Endothelial cell of umbilical vein (primary cell): ENCODE data around the gene TMEM54. TPM values are rescaled to one million over a fixed set of nuclear protein-coding genes. Genes with fewer than 3 reads are reported as not detected.

Source experiments
- BruUV-seq: library from RNA; stranded (reverse); fragments of 400-500 nt; replicated peaks from 2 replicates; lab custom pipeline; 2021; lab: Mats Ljungman, UMichigan
- CTCF ChIA-PET: fragments of 300-600, 350-600 bp; sonication (Branson Sonifier 250); formaldehyde crosslinking; loops from one replicate; lab custom pipeline; 2021; ENCODE audit warnings: antibody characterized with exemption, inconsistent platforms; lab: Charles Lee
- POLR2A ChIA-PET: fragments of 300-600, 350-600 bp; sonication (Branson Sonifier 250); formaldehyde crosslinking; loops from one replicate; lab custom pipeline; 2021; ENCODE audit warnings: antibody characterized with exemption, inconsistent platforms; lab: Charles Lee
- DNase-seq: peaks from one replicate; pipeline ENCODE4 v3.0.0-alpha.2; 2011; ENCODE audit warnings: low read depth, low spot score
- FAIRE-seq: peaks from 2 replicates; lab custom pipeline; 2011; peaks lifted over from hg19 to GRCh38; lab: Jason Lieb, UNC
- H2AFZ ChIP-seq: 2 replicates; pipeline ENCODE4 v1.6.0; 2012; ENCODE audit warnings: low read depth, low read length, control low read depth, inconsistent platforms
- H3K27ac ChIP-seq: 2 replicates; pipeline ENCODE4 v1.5.1; 2011; ENCODE audit warnings: low read depth, mild to moderate bottlenecking, control low read depth, low read length, moderate library complexity; ENCODE audit not compliant: insufficient read depth
- H3K27me3 ChIP-seq, 2 experiments: 2 replicates each; pipeline versions ENCODE4 v1.6.0 to v1.6.1; 2011; ENCODE audit warnings: low read length in 2 of 2, mixed read lengths in 1 of 2; ENCODE audit not compliant: control insufficient read depth in 2 of 2, insufficient read depth in 2 of 2
- H3K36me3 ChIP-seq, 2 experiments: 2 replicates in 1 of 2; 3 replicates in 1 of 2; pipeline ENCODE4 v1.5.1; 2011; ENCODE audit warnings: low read length in 2 of 2, mild to moderate bottlenecking in 1 of 2, moderate library complexity in 1 of 2; ENCODE audit not compliant: control insufficient read depth in 2 of 2, insufficient read depth in 2 of 2; ENCODE audit errors: extremely low read depth in 1 of 2
- H3K4me1 ChIP-seq: 3 replicates; pipeline ENCODE4 v1.5.1; 2011; ENCODE audit warnings: mild to moderate bottlenecking, low read length; ENCODE audit not compliant: control insufficient read depth, insufficient read depth; ENCODE audit errors: extremely low read depth
- H3K4me2 ChIP-seq: 2 replicates; pipeline ENCODE4 v1.6.1; 2011; ENCODE audit warnings: low read length, control low read depth, mixed read lengths; ENCODE audit not compliant: insufficient read depth
- H3K4me3 ChIP-seq, 3 experiments: fragments of 200-600 bp in 1 of 3; sonication (generic), shearing (Covaris generic) in 1 of 3; replicated peaks in 1 of 3; 2 replicates each; pipeline ENCODE4 v1.5.1; 2011 to 2016; ENCODE audit warnings: control low read depth in 3 of 3, low read length in 3 of 3, mild to moderate bottlenecking in 2 of 3, inconsistent platforms in 1 of 3, low read depth in 1 of 3, moderate library complexity in 1 of 3; ENCODE audit not compliant: insufficient read depth in 1 of 3
- H3K79me2 ChIP-seq: 2 replicates; pipeline ENCODE4 v1.6.0; 2012; ENCODE audit warnings: low read length, inconsistent platforms; ENCODE audit not compliant: control insufficient read depth, insufficient read depth
- H3K9ac ChIP-seq: replicated peaks from 2 replicates; pipeline ENCODE3; 2011; ENCODE audit warnings: low read length, control low read depth; ENCODE audit not compliant: insufficient read depth; ENCODE audit errors: extremely low read depth
- H3K9me1 ChIP-seq: replicated peaks from 3 replicates; pipeline ENCODE4 v1.6.0; 2011; ENCODE audit warnings: mild to moderate bottlenecking, low read length; ENCODE audit not compliant: control insufficient read depth, insufficient read depth; ENCODE audit errors: extremely low read depth
- H3K9me3 ChIP-seq: replicated peaks from 2 replicates; pipeline ENCODE4 v1.5.1; 2012; ENCODE audit warnings: low read length, inconsistent platforms; ENCODE audit not compliant: control insufficient read depth, insufficient read depth
- H4K20me1 ChIP-seq: replicated peaks from 2 replicates; pipeline ENCODE3; 2011; ENCODE audit warnings: mild to moderate bottlenecking, low read length; ENCODE audit not compliant: control insufficient read depth, insufficient read depth; ENCODE audit errors: extremely low read depth
- EZH2 ChIP-seq: IDR thresholded peaks from 2 replicates; pipeline ENCODE4 v1.6.1; 2012; ENCODE audit warnings: borderline replicate concordance, low read depth, mild to moderate bottlenecking, moderate library complexity, low read length, inconsistent platforms; ENCODE audit not compliant: severe bottlenecking
- FOS ChIP-seq: IDR thresholded peaks from 2 replicates; pipeline ENCODE4 v1.6.1; 2011; ENCODE audit warnings: mild to moderate bottlenecking, low read length, moderate library complexity, borderline replicate concordance; ENCODE audit not compliant: insufficient read depth
- GATA2 ChIP-seq: IDR thresholded peaks from 2 replicates; pipeline ENCODE4 v1.7.0; 2011; ENCODE audit warnings: low read depth, mild to moderate bottlenecking, moderate library complexity, mixed read lengths, low read length; ENCODE audit not compliant: insufficient read length, insufficient read depth
- JUN ChIP-seq: IDR thresholded peaks from 2 replicates; pipeline ENCODE4 v1.6.1; 2011; ENCODE audit warnings: borderline replicate concordance, low read depth; ENCODE audit not compliant: insufficient read length, insufficient read depth
- MAX ChIP-seq: IDR thresholded peaks from 2 replicates; pipeline ENCODE4 v1.6.1; 2011; ENCODE audit not compliant: insufficient read depth, insufficient read length
- MYC ChIP-seq: IDR thresholded peaks from one replicate; pipeline ENCODE4 v1.6.1; 2011; ENCODE audit warnings: mild to moderate bottlenecking, low read depth, low read length
- POLR2A ChIP-seq: IDR thresholded peaks from 2 replicates; pipeline ENCODE4 v1.6.1; 2012; ENCODE audit warnings: low read depth, mild to moderate bottlenecking, control low read depth, low read length
- POLR2AphosphoS5 ChIP-seq: IDR thresholded peaks from 2 replicates; pipeline ENCODE4 v1.6.1; 2012; ENCODE audit warnings: low read depth, mild to moderate bottlenecking, control low read depth, low read length, moderate library complexity; ENCODE audit not compliant: insufficient read depth
- dilution Hi-C: fragments of 300-500 bp; cut with MboI; formaldehyde crosslinking; loops from one replicate; pipeline ENCODE4 v1.15.0; 2019; ENCODE audit warnings: low sequenced_read_pairs; ENCODE audit not compliant: extremely low pct_ligation_motif_present
- intact Hi-C: fragments of 100-400 bp; cut with micrococcal nuclease; formaldehyde crosslinking; loops from one replicate; pipeline ENCODE4 v1.10.0; 2022
- polyA plus RNA-seq, 4 experiments: library from polyadenylated mRNA; depleted of rRNA in 3 of 4; stranded (reverse) in 3 of 4; unstranded in 1 of 4; fragments of >200 nt; gene quantifications; 2 replicates each; pipeline versions ENCODE4 v1.2.1 to v1.2.3, GENCODE V29; 2011 to 2012; ENCODE audit warnings: missing spikeins in 1 of 4
- total RNA-seq: library from RNA; stranded (reverse); gene quantifications from 2 replicates; pipeline ENCODE4 v1.2.3, GENCODE V29; 2021
- TF ChIP-seq, protein P1 (sequence below), 2 donors: IDR thresholded peaks; 1 replicate in 1 of 2; 2 replicates in 1 of 2; pipeline ENCODE4 v1.5.1; 2011; ENCODE audit warnings: low read length in 2 of 2, mild to moderate bottlenecking in 2 of 2, moderate library complexity in 2 of 2, control low read depth in 1 of 2, inconsistent platforms in 1 of 2, low read depth in 1 of 2; ENCODE audit not compliant: insufficient read depth in 1 of 2; ENCODE audit errors: extremely low read depth in 1 of 2

TMEM54 gene
- total and polyA plus RNA-seq, 2 donors (not counting 3 experiments of a cell fraction or from before 2014, with no cell fraction given): 23.6 to 77.2 TPM

- intact Hi-C loops: no loop called here
- peaks cover 51% of the 10 kb centered on the region for H3K4me1 ChIP-seq
- ChIA-PET POLR2A (no interaction called here), CTCF (interaction anchor here (1.0 to 5.4 kb wide), 3 partner anchors 16 to 68 kb away, joined by 3 to 73 read pairs (median 3); no protein-coding TSS in a partner anchor)
- H3K4me2 ChIP-seq: no peak overlapping the region
- H3K79me2 ChIP-seq: peaks cover 5% of the 10 kb centered on the region
- BruUV-seq: no TSS peak
- dilution Hi-C loops: no loop called here
- no peak overlapping the region for H3K9ac ChIP-seq
- H3K36me3 ChIP-seq: peaks cover 5 to 6% of the 10 kb centered on the region in 2 experiments
- H4K20me1 ChIP-seq: no peaks in the 10 kb centered on the region
- H3K9me3 ChIP-seq: no peaks in the 10 kb centered on the region
- H3K27ac ChIP-seq: no peak overlapping the region
- no peaks in the 10 kb centered on the region for H3K9me1 ChIP-seq
- no peak overlapping the region for H3K4me3 ChIP-seq
- no peak overlapping the region for H2AFZ ChIP-seq
- H3K27me3 ChIP-seq: no peaks in the 10 kb centered on the region
- DNase-seq (no peak), FAIRE-seq (no peak)
- TF ChIP-seq POLR2A (no peak), EZH2 (no peak), FOS (no peak), GATA2 (no peak), POLR2AphosphoS5 (no peak), JUN (no peak), MAX (no peak), MYC (no peak)
- TF ChIP-seq, protein P1, sequence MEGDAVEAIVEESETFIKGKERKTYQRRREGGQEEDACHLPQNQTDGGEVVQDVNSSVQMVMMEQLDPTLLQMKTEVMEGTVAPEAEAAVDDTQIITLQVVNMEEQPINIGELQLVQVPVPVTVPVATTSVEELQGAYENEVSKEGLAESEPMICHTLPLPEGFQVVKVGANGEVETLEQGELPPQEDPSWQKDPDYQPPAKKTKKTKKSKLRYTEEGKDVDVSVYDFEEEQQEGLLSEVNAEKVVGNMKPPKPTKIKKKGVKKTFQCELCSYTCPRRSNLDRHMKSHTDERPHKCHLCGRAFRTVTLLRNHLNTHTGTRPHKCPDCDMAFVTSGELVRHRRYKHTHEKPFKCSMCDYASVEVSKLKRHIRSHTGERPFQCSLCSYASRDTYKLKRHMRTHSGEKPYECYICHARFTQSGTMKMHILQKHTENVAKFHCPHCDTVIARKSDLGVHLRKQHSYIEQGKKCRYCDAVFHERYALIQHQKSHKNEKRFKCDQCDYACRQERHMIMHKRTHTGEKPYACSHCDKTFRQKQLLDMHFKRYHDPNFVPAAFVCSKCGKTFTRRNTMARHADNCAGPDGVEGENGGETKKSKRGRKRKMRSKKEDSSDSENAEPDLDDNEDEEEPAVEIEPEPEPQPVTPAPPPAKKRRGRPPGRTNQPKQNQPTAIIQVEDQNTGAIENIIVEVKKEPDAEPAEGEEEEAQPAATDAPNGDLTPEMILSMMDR (IDR thresholded peaks at IDR 0.05; ENCODE audit: extremely low read depth in 1 of 2, insufficient read depth in 1 of 2, low read depth in 1 of 2, low read length in 2 of 2): no peak
Measured at GRCh38 chr1:32937061-32937460, 35.9 kb upstream of the TMEM54 start.
